GM21737 (cell line): ENCODE results near the gene ATP9A.
"Not testable (repeated sequence)": the region's sequence is repeated elsewhere in the genome, so short reads cannot be mapped to it uniquely, and the experiment has no call there.

Source experiments
- ATAC-seq: cut with Tn5 transposase; IDR thresholded peaks from one replicate; pipeline ENCODE4 v1.9.1; 2021; ENCODE audit warnings: mild to moderate bottlenecking, moderate library complexity; ENCODE audit not compliant: unreplicated experiment

ATP9A gene

GRCh38 chr20:51728737-51729136 lies 39.5 kb downstream of the ATP9A start:
- no peak for ATAC-seq

GRCh38 chr20:51727872-51728271 lies 40.3 kb downstream of the ATP9A start:
- ATAC-seq: no peak

GRCh38 chr20:51725584-51726176 lies 42.5 kb downstream of the ATP9A start:
- ATAC-seq: no peak

DNA sequence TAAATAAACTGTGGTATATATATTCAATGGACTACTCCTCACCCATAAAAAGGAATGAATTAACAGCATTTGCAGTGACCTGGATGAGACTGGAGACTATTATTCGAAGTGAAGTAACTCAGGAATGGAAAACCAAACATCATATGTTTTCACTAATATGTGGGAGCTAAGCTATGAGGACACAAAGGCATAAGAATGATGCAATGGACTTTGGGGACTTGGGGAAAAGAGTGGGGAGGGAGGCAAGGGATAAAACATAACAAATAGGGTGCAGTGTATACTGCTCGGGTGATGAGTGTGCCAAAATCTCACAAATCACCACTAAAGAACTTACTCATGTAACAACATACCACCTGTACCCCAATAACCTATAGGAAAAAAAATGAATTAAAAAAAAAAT lies 45.2 kb downstream of the ATP9A start:
- not testable (repeated sequence) for ATAC-seq

DNA sequence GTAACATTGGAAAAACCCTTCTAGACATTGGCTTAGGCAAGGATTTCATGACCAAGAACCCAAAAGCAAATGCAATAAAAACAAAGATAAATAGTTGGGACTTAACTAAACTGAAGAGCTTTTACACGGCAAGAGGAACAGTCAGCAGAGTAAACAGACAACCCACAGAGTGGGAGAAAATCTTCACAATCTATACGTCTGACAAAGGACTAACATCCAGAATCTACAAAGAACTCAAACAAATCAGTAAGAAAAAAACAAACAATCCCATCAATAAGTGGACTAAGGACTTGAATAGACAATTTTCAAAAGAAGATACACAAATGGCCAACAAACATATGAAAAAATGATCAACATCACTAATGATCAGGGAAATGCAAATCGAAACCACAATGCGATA lies 45.9 kb downstream of the ATP9A start:
- not testable (repeated sequence) for ATAC-seq

- no peak for ATAC-seq
Observed at GRCh38 chr20:51720854-51721253, 47.3 kb downstream of the ATP9A start.

GRCh38 chr20:51720384-51720783 lies 47.8 kb downstream of the ATP9A start:
- no peak for ATAC-seq

GRCh38 chr20:51715856-51716185 lies 52.4 kb downstream of the ATP9A start:
- ATAC-seq: no peak

DNA sequence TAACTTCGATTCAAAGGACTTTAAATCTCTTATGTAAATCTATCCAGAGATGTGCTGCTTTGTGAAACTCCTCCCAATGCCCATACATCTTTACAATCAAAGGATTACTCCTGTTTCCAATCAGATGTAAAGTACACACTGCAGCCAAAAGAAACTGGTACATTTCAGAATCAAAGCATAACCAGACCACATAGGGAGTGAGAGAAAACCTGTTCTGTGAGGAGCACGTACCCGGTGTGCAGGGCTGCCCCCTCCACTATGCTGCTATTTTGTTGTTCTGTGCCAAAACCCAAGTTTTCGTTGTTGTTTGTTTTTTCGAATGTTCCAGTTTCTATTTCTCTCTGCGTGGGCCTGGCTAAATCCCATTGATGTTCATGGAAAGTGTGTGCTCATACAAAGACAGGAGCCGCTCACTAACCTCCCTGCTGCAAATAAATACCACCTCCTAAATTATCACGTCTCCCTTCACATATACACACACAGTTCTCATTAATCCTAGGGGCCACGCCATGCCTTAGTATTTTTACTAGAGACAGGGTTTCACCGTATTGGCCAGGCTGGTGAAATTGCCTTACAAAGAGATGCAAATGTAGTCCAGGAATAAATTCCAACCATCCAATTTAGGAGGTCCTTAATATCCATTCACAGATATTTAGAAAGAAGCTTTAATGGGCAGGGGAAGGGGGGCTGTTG lies 52.9 kb downstream of the ATP9A start:
- no peak for ATAC-seq

- no peak for ATAC-seq
Observed at GRCh38 chr20:51713213-51713598, 55.0 kb downstream of the ATP9A start.

DNA sequence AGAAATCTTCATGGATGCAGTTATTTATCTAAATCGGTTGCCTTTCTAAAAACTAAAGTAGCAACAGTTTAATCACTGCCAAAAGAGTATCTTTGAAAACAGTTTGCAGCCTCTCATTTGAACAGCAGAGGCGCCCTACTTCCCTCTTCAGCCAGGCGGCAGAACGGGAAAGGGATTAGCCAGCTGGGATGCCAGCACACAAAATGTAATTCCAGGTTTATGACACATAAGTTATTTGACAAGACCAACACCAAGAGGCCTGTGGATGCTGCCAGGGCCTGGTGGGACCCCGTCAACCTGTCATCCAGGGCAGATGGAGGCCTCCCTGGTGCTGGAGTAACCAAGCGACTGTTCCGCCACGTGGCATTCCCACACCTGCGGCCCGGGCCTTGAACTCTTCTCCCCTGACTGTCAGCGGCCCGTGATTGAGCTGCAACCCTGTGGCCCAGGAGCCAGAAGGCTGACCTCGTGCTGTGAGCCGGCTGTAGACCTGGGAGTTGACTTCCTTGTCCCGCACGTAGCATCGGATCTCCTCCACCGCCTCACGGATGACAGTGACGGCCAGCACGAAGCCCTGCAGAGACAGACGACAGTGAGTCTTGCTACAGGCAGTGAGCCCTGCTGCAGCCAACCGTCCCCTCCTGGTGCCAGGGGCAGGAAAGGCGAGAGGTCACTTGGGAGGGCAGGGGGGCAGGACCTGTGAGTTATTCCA lies 55.5 kb downstream of the ATP9A start:
- no peak for ATAC-seq

- no peak for ATAC-seq
Observed at GRCh38 chr20:51711426-51711825, 56.8 kb downstream of the ATP9A start.

DNA sequence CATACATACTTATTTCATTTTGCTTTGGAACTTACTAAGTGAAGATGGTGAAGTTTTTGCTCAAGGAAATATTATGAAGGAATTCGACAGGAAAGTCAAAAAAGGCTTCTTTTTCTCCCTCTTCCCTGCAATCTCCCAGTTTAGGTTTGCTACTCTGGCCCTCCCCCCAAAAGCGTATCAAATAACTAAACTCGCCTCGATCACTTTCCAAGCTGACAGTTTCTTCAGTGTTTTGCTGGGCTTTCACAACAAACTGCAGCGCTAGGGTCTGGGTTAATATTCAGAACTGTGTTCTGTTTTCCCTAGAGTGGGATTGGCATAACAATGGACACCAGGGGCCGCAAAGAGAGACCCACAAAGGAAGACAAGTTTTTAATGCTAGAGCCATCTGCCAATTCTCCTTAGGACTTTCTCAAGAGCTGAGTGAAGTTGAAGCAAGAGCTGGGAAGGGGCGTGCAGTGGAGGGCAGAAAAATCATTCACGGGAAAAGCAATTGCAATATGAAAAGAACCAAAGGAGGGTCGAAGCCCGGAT lies 57.8 kb downstream of the ATP9A start:
- ATAC-seq: no peak

DNA sequence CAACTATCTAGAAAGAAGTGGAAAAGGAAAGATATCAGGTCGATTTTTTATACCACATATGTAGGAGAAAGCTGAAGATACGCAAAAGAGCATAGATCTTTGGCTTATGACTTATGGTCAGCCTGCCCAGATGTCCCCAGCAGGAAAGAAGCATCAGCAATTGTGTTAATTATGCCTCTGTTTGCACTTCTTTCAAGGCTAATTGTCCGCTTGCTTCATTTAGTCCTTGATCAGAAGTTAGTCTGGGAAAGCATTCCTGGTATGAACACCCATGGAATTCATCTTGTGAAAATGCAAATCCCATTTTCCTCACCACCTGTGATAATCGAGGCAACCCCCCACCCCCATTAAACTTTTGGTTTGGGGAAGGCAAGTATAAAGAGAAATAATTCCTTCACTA lies 62.8 kb downstream of the ATP9A start:
- no peak for ATAC-seq

DNA sequence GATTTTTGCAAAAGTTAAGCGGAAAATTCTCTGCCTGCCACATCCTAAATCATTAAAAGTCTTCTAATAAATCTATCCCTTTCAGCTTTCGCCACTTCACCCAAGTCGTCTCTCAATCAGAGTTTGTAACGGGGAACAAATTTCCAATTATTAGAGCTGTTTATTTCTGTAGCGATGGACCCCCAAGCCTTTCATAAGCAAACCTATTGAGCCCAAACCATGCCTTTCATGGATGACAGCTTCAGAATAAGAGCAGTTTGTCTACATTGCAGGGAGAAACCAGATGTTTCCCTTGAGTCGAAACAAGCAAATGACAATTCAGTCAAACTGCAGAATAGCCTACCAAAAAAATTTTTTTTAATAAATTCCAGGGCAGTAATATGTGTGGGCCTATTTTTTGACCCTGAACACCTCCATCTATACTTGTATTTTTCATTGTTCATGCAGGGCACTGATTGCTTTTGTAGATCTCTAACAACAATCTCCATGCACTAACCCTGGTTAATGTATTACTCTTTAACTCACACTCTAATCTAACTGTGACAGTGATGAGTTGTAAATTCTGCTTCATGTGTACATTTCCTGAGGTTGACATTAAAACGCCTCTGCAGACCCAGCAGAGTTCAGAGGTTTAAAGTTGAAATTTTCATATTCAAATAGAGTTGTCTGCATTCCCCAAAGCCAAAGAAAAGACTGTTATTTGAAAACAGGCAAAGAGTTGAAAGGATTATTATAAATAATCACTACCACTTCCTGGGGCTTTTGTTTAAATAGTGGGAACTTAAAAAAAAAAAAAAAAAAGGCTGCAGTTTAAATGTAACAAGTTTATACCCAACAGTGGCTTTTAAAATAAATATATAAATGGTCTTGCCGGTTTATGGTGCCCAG lies 64.5 kb downstream of the ATP9A start:
- no peak for ATAC-seq

- ATAC-seq: no peak
Observed at GRCh38 chr20:51702556-51702955, 65.6 kb downstream of the ATP9A start.

- ATAC-seq: no peak
Observed at GRCh38 chr20:51700809-51701285, 67.3 kb downstream of the ATP9A start.

GRCh38 chr20:51698252-51698651 lies 69.9 kb downstream of the ATP9A start:
- ATAC-seq: no peak

GRCh38 chr20:51697096-51697826 lies 70.9 kb downstream of the ATP9A start:
- no peak for ATAC-seq

DNA sequence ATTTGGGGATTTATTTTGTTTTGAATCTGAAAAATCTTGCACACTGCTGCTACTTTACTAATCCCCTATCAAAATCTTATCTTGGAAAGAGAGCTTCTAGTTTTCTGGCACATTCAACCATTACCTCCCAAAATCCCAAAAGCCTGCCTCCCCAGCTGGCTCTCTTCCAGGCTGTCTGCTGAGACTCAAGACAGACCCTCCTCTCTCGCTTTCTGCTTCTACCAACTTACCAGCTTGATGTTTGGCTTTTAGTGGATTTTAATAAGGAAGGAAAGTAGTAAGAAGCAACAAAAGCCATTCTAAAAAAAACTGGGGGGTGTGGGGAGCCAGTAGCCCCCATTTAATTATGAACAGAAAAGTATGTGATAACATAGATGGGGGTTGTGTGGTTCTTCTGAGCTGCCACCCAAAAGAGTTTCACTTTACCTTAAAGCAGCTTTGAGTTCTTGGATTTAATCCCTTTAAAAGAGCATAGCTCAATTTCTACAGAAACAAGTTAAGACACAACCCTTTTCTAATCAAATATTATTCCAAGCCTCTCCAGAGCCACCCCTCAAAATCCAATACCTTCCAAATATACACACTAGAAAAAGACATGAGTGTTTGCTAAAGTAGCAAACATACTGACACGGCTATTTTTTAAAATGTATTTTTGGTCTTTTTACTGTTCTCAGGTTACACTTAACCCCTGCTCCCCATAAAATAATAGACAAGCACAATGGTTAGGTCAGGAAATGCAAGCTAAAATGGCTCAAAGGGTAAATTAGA lies 71.7 kb downstream of the ATP9A start:
- no peak for ATAC-seq
